NB4 (cell line): ENCODE measurements around the gene YIPF2.

Experiments used
- DNase-seq: peaks from one replicate; pipeline ENCODE4 v3.0.0; 2010; ENCODE audit warnings: low read depth
- H3K4me3 ChIP-seq: one replicate; pipeline ENCODE4 v1.5.1; 2011; ENCODE audit warnings: mild to moderate bottlenecking, low read depth, low read length, moderate library complexity
- MYC ChIP-seq: IDR thresholded peaks from 2 replicates; pipeline ENCODE4 v1.6.1; 2011; ENCODE audit warnings: low read depth, low read length
- POLR2A ChIP-seq: IDR thresholded peaks from 2 replicates; pipeline ENCODE4 v1.6.1; 2011; ENCODE audit warnings: mild to moderate bottlenecking; ENCODE audit not compliant: insufficient read length; ENCODE audit errors: extremely low read depth
- TF ChIP-seq, protein P1 (sequence below): IDR thresholded peaks from one replicate; pipeline ENCODE4 v1.5.1; 2012; ENCODE audit warnings: low read depth, low read length
- TF ChIP-seq, protein P2 (sequence below): IDR thresholded peaks from 2 replicates; pipeline ENCODE4 v1.6.1; 2011; ENCODE audit warnings: low read depth, low read length

Gene YIPF2

DNA sequence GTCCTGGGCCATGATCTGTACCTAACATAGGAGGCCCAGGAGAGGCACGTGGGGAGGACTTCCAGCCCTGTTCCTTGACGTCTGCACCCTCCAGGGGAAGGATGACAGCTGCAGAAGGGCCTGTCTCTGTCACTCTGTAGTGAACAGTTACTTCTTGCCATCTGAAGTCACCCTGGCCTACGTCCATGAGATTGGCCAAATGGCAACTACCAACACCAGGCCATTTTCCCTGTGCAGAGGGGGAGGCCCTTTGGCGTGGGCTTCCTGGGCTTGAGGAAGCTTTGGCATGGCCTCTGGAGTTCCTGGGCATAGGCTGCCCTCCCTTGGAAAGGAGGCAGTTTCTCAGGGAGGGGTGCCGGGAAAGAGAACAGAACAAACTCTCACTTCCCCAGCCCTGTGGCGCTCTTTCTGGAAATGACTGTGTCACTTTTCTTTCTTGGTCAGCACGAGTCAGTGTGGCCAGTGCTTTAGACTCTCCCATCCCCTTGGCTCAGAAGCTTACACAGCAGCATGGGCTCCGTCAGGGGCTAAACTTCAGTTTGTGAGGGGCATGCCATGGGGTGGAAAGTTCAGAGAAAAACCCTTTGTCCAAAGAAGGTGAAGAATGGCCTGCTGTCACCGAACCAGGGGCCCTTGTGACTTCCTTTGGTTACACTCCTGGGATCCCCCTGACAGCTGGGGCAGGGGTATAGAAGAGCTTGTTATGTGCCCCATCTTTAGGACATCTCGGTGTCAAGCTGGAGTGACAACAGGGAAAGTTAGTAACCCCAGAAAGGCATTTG lies 51.8 kb downstream of the YIPF2 start:
- no peak for DNase-seq
- TF ChIP-seq MYC = no peak
- TF ChIP-seq POLR2A = no peak
- TF ChIP-seq, protein P1, sequence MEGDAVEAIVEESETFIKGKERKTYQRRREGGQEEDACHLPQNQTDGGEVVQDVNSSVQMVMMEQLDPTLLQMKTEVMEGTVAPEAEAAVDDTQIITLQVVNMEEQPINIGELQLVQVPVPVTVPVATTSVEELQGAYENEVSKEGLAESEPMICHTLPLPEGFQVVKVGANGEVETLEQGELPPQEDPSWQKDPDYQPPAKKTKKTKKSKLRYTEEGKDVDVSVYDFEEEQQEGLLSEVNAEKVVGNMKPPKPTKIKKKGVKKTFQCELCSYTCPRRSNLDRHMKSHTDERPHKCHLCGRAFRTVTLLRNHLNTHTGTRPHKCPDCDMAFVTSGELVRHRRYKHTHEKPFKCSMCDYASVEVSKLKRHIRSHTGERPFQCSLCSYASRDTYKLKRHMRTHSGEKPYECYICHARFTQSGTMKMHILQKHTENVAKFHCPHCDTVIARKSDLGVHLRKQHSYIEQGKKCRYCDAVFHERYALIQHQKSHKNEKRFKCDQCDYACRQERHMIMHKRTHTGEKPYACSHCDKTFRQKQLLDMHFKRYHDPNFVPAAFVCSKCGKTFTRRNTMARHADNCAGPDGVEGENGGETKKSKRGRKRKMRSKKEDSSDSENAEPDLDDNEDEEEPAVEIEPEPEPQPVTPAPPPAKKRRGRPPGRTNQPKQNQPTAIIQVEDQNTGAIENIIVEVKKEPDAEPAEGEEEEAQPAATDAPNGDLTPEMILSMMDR = no peak
- TF ChIP-seq, protein P2, sequence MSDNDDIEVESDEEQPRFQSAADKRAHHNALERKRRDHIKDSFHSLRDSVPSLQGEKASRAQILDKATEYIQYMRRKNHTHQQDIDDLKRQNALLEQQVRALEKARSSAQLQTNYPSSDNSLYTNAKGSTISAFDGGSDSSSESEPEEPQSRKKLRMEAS = no peak

DNA sequence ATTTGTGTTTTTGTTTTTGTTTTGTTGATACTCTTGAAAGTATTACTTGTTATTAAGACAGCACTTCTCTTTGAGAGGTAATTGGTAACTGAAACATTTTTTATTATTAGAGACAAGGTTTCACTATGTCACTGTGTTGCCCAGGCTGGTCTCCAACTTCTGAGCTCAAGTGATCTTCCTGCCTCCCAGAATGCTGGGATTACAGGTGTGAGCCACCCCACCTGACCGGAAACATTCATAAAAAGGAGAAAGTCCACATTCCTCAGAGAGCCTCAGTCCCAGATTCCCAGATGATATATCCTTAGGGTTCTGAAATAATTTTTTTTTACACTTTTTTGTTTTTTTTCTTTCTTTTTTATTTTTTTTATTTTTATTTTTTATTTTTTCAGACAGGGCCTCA lies 54.4 kb downstream of the YIPF2 start:
- TF ChIP-seq, protein P1 = no peak
- TF ChIP-seq, protein P2 = no peak
- TF ChIP-seq POLR2A = no peak
- no peak for TF ChIP-seq MYC
- DNase-seq = no peak
- no peak overlapping the region for H3K4me3 ChIP-seq

More for the DNA sequence above, 51.8 kb downstream of the YIPF2 start:
- H3K4me3 ChIP-seq = no peak overlapping the region

DNA sequence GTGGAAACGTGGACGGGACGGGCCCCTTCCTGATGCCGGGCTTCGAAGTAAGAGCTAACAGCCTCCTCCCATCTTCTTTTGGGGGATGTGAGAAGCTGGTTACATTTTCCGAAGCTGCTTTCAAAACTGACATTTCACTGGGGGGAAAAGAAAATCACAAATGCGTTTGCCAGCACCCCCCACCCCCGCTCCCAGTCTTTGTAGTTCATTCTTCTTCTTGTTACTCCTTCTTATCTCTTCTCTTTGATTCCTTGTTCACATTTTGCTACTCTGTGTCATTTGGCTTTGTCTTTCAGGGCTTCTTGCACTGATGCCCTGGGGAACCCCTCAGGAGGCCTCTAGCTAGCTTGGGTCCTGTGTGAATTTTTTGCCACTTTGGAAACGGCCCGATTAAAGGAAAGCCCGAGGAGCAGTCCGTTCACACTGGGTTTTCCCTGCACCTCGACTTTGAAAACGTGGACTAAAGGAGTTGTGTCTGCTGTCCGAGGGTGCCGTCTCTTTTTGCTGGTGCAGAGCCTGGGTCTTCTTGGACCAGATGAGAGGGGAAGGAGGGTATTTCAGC lies 55.8 kb downstream of the YIPF2 start:
- peak overlapping the region; percentile 64 for H3K4me3 ChIP-seq
- TF ChIP-seq, protein P1 = no peak
- TF ChIP-seq, protein P2 = no peak
- TF ChIP-seq MYC = no peak
- no peak for TF ChIP-seq POLR2A
- no peak for DNase-seq
